ENCODE data around the gene TCP1.

DNA sequence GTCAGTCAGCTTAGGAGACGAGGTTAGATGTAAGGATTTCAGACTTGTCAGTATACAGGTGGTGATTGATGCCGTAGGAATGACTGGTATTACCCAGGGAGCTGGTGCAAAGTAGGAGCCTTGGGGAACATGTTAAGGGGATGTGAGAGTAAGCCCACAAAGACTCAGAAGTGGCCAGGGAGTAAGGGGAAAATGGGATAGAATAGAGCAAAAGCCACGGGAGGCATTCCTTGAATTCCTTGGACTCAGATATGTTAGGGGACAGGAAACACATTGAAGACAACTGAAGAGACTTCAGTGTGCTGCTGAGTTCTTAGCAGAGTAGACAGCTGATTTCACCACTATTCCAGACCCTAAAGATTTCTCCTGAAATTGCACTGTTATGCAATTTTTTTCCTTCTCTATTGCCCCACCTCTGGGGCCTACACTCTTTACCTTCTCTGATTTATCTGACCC lies 28.8 kb downstream of the TCP1 start:
- TF ChIP-seq NFRKB (IDR thresholded peaks at IDR 0.05) (no peak), SP1 (IDR thresholded peaks at IDR 0.05) (no peak)

Measured in HEK293T (cell line).